ENCODE measurements around the gene MAP2K3.

DNA sequence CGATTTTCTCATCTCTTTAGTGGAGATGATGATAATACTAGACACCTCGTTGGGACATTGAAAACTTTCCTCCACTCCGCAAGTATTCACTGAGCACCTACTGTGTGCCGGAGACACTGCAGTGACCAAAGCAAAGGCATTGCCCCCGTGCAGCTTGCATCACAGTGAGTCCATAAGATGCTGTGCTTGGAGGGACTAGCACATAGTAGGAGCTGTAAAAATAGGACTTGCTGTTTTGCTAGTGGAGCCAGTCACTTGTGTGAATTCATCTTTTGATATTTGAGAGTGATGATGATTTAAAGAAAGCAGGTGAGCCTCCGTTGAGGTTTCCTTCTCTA, 5.3 kb upstream of the MAP2K3 start:
- TF ChIP-seq POLR2AphosphoS5 (IDR thresholded peaks at IDR 0.05) (no peak), EP300 (IDR thresholded peaks at IDR 0.05) (no peak), POLR2A (IDR thresholded peaks at IDR 0.05) (no peak)

Data from stomach (tissue), 4 donors.